ENCODE data around the gene EXOC3L1.

- TF ChIP-seq SPI1 (IDR thresholded peaks at IDR 0.05; ENCODE audit: borderline replicate concordance, low read depth) (no peak), CTCF (IDR thresholded peaks at IDR 0.05; ENCODE audit: insufficient read depth, low read length) (no peak), GABPA (IDR thresholded peaks at IDR 0.05; ENCODE audit: low read depth) (no peak), POLR2AphosphoS5 (IDR thresholded peaks at IDR 0.05; ENCODE audit: low read depth) (no peak), REST (IDR thresholded peaks at IDR 0.05; ENCODE audit: insufficient replicate concordance, low read depth) (no peak)
Measured at GRCh38 chr16:67146523-67147357, 43.2 kb downstream of the EXOC3L1 start.

All from HL-60 (cell line).